OCI-LY3 (cell line): ENCODE measurements around the gene TXNL4B.
"Not testable (repeated sequence)": the region's sequence is repeated elsewhere in the genome, so short reads cannot be mapped to it uniquely, and the experiment has no call there.

ENCODE experiments used
- CTCF ChIP-seq: fragments of 200-600, 300-600 bp; sonication (generic); IDR thresholded peaks from 2 replicates; pipeline ENCODE4 v1.5.1; 2014; ENCODE audit warnings: antibody characterized with exemption, low read length, low read depth
- EZH2phosphoT487 ChIP-seq: fragments of 200-600 bp; shearing (Covaris generic); IDR thresholded peaks from 2 replicates; pipeline ENCODE4 v1.6.1; 2018; ENCODE audit warnings: antibody characterized with exemption, mixed run types, low read depth

GRCh38 chr16:72075067-72075466 is 18.4 kb downstream of the TXNL4B start:
- not testable (repeated sequence) for TF ChIP-seq CTCF, EZH2phosphoT487
